Astrocyte (in vitro differentiated cells and primary cell): ENCODE measurements around the gene TAS2R50.

Source experiments
- CTCF ChIP-seq: IDR thresholded peaks from 2 replicates; pipeline ENCODE4 v1.5.1; 2011; ENCODE audit warnings: low read depth, mild to moderate bottlenecking, inconsistent platforms, low read length, moderate library complexity; ENCODE audit not compliant: insufficient read depth
- EZH2 ChIP-seq: IDR thresholded peaks from 2 replicates; pipeline ENCODE4 v1.6.1; 2012; ENCODE audit warnings: mild to moderate bottlenecking, low read length, inconsistent platforms; ENCODE audit not compliant: insufficient read depth

- TF ChIP-seq CTCF (no peak), EZH2 (no peak)
These were observed 45.3 kb downstream of the TAS2R50 start for GRCh38 chr12:10941369-10941768.
